Mammary epithelial cell (primary cell): Measurements from ENCODE around the gene GNA12.

Experiments used
- CTCF ChIP-seq, 2 donors: IDR thresholded peaks in 1 of 2; conservative IDR thresholded peaks in 1 of 2; 2 replicates each; pipeline ENCODE4 v1.5.1; 2011 to 2012; ENCODE audit warnings: inconsistent platforms in 2 of 2, low read length in 2 of 2, mild to moderate bottlenecking in 2 of 2, control low read depth in 1 of 2, low read depth in 1 of 2; ENCODE audit not compliant: insufficient read depth in 1 of 2; ENCODE audit errors: extremely low read depth in 1 of 2
- EZH2 ChIP-seq: IDR thresholded peaks from 2 replicates; pipeline ENCODE4 v1.6.1; 2012; ENCODE audit warnings: low read length, inconsistent platforms, borderline replicate concordance

GRCh38 chr7:2876031-2876731 lies 32.1 kb upstream of the GNA12 start:
- TF ChIP-seq EZH2 (no peak), CTCF (conservative IDR thresholded peaks at IDR 0.05 in 1 of 2, IDR thresholded peaks at IDR 0.05 in 1 of 2; ENCODE audit: extremely low read depth in 1 of 2, insufficient read depth in 1 of 2, low read depth in 1 of 2, low read length in 2 of 2) (no peak)
